CD1c-positive myeloid dendritic cell (primary cell): ENCODE data around the gene AHRR.
"Not testable (repeated sequence)": the region's sequence is repeated elsewhere in the genome, so short reads cannot be mapped to it uniquely, and the experiment has no call there.

Source experiments
- DNase-seq: peaks from one replicate; pipeline ENCODE4 v3.0.0-alpha.2; 2016; ENCODE audit errors: extremely low spot score

AHRR gene

DNA sequence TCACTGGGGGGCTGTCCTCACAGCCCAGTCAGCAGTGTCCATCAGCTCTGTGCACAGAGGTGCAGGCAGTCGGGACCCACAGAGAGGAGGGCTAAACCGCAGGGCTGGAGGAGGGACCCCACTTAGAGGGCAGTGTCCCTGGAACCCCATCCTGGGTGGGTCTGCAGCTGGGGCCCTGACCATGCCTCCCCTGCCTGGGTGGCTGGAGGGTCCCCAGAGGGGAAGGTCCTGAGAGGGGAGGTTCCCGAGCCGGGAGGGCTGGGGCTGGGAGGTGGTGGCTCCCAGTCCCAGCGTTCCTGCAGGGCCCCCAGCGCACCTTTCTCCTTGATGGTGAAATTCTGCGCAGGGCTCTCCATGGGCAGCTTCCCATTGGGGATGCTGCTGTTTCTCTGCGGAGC is 154.2 kb downstream of the AHRR start:
- DNase-seq: no peak

DNA sequence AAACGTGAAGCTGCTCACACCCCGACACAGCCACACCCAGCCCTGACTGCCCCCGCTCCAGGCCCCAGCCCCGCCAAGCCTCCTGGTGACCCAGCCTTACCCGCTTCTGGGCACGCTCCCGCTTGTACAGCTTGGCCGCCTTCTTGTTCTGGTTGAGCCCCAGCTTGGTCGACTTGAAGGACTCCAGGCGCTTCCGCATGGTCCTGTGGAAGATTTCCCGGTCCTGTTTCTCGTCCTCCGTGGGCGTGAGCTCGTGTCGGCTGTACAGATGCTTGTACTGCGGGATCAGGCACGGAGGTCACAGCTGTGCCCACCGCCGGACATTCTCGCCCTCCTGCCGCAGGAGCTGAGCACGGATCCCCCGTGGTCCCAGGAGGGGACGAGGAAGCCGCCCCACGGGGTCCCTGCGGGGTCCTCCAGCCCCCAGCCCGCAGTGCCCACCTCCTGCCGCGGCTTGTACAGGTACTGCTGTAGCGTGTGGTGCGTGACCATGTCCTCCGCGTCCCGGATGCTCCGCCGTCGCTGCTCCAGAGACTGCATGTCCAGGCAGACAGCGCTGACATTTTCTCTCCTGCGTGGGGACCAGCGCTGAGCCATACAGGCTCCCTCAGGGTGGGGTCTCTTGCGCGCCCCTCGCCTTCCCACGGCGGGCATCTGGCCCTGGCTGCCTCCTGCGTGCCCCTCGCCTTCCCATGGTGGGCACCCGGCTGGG is 154.7 kb downstream of the AHRR start:
- DNase-seq: no peak

DNA sequence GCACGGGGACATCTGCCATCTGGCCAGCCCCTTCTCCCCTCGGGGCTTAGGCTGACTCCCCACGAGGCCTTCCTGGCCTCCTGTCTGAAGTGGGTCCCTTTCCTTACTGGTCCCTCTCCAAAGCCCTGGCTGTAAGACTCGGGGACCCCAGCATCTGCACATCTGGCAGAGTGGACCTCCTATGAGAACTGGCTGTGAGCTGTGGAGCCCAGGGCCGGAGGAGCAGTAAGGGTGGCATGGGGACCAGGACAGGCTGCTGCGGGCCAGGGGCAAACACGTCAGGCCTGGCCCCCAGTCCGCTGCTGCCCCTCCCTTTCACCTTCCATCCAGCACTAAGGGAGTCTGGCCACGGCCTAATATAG is 155.3 kb downstream of the AHRR start:
- no peak for DNase-seq

DNA sequence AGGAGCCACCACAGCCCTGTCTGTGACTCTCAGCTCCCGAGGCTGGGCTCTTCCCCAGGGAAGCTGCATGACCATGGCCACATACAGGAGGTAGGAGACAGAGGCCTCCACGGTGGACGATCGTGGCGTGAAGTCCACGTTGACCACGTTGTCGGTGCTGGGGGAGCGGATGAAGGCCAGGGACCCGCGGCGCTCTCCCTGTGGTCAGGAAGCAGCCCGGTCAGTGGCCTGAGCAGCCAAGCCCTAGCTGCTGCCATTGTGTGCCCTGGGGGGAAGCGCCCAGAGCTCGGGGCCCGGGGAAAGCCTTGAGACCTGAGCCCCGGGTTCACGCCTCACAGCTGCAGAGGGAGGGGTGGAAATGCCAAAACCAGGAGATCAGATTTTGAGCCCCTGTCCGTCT is 155.7 kb downstream of the AHRR start:
- DNase-seq: no peak

DNA sequence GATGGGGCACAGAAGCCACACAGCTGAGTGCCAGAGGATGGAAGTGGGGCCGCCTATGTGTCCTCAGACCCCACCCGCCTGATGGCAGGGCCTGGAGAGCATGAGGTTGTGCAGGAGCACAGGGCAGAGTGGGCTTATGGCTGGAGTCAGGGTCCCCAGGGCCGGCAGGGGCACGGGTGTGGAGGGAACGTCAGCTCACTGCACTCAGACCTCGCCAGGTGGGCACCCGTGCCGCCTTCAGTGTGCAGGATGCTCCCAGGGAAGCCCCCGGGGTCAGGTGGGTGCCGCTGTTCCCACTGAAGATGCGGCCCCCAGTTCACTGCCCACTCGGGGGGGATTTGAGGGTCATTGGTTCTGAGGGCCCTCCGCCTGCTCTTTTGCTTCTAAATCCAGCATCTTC is 156.4 kb downstream of the AHRR start:
- no peak for DNase-seq

DNA sequence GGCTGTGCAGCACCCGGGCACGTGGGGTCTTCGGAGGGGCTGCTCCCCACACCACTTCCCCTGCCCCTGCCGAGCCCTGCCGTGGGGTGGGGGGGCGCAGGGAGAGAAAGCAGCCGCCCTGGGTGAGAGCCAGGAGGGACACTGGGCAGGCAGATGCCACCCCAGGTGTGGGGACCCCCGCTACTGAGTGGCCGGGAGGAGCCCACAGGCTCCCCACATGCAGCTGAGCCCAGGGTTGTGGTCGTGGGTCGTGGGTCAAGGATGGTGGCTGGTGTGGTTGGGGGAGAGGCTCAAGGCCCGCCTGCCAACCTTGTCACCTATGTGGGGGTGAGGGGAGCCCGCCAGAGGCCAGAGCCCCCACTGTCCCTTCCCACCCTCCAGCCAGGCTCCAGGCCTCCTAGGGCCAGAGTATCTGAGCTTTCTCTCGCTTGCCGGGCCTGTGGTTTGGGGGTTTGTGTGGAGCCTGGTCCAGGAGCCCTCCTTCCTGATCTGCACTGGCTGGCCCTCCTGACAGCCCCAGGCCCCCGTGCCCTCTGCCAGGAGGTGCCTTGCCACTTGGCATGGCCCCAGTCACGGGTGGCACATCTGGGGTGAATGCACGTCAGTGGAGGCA is 157.0 kb downstream of the AHRR start:
- no peak for DNase-seq

DNA sequence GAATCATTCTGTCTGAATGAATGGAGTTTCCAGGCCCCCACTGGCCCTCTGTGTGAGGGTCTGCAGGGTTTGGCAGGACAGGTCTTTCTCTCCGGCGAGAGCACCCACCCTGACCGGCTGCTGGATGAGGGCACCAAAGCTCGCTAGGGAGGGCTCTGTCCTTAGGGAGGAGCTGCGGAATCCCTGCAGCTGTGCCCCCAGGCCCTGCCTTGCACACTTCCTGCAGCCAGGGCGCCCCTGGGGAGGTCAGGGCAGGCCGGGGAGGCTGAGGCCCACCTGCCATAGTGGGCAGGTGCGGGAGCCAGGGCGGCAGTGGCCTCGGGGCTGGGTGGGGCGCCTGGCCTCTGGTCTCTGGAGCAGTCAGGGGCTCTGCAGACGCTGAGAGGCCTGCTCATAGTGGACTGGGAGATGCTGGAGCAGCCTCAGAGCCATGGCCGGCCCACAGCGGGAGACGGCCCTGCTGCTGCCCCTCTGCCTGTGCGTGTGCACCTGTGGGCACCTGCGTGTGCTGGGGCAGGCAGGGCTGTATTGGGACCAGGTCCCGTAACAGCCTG is 157.5 kb downstream of the AHRR start:
- DNase-seq: no peak

DNA sequence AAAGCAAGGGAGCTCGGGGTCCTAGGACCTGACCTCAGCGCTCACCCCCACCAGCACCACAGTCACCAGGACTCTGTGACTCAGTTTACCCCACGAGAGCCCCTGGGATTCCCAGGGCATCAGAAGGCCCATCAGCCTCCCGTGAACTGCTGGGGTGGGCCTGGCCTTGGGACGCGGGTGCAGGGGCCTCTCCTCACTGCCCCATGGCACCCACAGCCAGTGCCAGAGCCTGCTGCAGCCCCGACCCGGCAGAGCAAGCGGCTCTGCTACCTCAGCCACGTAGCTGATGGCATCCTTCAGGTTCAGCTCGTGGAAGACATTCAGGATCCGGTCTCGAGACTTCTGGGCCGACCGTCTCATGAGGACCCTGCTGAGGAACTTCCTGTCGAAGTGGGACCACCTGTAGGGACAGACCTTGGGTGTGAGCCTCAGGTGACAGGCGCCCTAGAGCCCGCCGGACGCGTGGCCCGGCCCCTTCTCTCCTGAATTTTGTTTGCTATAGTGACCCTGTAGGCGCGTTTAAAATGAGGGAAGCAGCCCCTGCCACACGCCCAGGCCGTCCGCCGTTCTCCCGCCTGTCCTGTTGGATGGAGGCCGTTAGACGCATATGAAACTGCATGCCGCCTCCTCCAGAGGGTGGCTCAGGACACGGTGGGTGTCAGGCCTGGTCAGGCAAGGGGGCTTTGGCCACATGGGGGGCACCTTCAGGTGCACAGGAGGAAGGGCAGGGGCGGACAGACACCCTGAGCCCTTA is 158.2 kb downstream of the AHRR start:
- DNase-seq: no peak

DNA sequence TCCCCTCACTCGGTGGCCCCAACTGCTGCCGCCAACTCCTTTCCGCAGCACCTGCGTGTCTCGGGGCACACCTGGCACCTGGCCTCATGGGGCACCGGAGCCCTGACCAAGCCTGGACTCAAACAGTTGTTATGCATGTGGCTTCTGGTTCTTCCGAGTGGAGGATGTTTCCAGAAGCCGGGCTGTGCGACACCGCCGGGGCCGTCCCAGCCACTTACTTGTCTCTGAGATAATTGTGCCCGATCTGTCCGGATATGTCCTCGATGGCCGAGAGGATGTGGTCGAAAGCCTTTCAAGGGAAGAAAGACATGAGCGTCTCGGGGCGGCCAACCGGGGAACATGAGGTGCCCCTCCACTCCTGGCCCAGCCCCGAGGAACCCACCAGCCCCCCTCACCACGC is 159.8 kb downstream of the AHRR start:
- no peak for DNase-seq

DNA sequence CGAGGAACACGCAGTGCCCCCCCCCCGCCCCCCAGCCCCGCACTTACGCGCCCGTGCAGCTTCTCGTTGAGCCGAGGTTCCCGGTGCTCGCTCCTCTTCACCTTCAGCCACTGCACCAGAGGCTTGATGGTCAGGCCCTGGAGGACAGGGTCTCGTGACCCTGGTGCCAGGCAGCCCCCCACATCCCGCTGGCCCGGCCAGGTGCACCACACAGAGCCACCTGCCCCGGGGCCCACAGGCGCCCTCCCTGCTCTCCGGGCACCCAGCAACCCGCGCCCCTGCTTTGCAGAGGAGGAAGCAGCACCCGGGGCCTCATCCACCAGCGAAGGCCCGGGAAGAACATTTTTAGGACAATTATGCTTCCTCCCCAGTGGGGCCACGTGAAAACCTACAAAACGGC is 160.5 kb downstream of the AHRR start:
- DNase-seq: no peak

DNA sequence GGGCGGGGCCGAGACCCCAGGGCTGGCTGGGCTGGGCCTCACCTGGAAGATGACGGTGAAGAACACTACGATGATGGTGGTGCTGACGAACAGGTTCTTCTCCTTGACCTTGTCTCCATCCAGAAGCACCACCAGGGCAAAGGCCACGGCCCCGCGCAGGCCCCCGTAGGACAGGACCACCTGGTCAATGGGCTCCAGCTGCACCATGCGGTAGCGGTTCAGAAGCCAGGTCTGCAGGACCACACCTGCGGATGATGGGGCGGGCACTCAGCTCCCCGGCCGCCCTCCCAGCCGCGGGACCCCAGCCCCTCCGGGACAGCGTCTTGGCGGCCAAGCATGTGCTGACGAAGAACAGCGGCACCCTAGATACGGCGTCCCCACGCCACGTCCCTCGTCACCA is 161.0 kb downstream of the AHRR start:
- no peak for DNase-seq

DNA sequence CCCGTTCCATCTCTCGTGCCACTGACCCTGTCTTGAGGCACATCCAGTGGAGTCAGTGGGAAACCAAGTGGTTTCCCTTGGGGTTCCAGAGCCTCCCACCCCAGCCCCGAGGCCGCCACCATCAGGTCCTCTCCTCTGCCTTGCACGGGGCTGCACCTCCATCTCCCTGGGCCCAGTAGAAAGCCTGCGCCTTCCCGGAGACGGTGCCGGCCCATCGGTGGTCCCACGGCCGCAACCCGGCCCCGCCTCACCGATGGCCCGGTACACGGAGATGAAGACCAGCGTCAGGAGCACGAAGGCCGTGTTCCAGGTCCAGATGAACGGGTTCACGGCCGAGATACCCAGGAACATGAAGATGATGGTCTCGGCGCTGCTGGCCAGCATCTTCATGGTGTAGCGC is 161.5 kb downstream of the AHRR start:
- DNase-seq: no peak

DNA sequence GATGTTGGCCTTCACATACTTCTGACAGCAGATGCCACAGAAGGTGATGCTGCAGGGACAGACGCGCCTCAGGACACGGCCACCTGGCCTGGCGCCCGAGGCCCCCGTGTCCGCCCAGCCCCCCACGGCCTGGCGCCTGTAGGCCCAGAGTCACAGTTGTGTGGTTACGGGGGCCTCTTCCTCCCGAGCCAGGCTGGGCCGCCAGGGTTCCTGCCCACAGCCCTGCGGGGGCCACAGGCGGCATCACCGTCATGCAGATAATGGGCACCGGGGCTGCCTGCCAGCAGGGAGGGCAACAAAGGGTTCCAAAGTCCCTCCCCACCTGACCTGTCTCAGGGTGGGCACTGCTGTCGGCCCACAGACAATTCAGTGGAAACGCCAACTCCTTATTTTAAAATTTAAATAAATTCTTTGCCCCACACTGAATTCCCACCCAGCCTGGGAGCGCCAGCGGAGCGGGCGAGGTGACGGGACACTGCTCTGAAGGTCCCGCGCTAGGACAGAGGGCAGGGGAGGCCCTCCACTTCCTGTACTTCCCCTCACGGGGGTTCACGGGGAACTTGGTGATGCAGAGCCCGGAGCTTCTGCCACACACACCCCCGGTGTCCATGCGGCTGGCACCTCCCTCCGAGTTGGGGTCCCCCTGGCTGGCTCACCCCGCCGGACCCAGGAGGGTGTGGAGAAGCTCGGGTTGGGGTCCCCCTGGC is 162.1 kb downstream of the AHRR start:
- peak; percentile 44 for DNase-seq

DNA sequence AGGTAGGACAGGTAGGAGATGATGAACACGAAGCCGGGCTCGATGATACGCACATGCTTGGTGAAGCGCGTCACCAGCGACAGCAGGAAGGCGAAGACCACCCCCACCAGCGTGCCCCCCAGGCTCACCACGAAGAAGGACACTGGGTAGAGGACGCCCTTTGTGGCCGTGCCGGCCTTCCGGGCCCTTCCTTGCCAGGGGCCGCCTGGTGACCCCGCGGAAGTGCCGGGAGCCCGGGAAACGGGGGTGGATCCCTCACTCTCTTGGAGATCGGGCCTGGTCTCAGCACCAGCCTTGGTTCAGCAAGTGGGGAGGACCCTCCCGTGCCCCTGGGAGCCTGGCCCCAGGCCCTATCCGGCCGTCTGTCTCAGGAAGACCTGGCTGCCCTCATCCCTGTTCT is 163.0 kb downstream of the AHRR start:
- no peak for DNase-seq

DNA sequence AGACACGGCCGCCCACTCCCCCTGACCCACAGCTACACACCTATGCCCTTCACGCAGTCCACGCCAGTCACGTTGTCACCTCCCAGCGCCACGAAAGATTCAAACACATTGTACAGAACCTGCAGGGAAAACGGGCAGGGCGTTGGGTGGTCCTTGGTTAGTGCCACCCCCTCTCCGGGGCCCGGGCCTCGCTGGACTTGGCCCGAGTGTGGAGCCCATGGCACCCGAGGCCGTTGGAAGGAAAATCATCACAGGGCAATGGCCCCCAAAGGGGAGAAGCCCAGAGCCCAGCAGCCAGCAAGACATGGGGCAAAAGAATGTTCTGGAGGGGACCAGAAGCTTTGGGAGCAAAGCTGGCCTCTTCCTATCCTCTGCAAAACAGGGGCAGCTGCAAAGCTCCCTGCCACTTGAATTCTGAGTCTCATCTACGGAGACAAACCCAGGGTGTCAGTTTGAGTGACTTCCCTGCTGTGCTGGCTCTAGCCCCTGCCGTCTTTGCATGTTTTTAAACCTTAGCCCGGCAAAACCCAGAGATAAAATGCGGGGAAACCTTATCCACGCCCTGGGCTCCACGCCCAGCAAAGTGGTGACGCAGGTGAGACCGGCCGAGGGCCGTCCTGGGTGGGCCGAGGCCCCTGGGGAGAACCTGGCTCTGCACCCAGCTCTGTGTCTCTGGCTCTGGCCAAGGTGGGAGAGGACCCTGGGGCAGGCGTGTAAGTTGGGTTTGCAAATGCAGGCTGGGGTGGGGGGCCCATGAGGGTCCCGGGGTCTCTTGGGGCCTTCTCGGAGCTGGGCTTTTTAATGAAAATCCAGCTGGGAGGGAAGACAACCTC is 163.8 kb downstream of the AHRR start:
- DNase-seq: no peak

DNA sequence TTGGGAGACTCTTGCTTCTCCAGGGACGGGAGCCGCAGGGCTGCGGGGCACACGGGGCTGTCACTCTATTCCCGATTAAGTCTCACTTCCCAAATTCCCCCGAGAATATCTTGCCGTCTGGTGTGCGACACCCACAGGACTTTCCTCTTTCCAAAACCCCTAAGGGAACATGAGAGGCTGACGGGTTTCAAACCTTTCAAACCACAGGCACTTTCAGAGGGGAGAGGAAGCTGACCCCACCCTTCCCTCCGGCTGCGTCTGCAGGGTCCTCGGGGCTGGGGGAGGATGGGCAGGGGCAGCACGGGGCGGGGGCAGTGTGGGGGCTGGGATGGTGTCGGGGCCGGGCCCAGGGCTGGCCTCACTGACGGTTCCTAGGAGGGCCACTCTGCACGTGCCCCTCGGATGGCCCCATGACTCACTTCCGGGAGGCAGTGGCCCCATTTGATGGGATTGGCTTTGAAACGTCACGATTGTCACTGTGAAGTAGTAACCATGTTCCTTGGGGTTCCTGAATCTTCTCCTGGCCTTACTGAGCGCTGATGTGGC is 164.5 kb downstream of the AHRR start:
- peak; percentile 79 for DNase-seq

DNA sequence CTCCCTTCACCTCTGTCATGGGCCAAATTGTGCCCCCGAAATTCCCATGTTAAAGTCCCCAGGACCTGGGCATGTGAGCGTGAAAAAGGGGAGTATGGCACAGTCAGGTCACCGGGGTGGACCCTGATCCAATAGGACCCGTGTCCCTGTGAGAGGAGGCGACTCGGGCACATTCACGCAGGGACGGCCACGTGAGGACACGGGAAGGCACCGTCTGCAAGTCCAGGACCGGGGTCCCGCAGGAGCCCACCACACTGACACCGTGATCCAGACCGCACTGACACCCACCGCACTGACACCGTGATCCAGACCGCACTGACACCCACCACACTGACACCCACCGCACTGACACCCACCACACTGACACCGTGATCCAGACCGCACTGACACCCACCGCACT is 165.1 kb downstream of the AHRR start:
- DNase-seq: not testable (repeated sequence)
